Measurements from ENCODE around the gene SCAMP5. TPM values are rescaled to one million over a fixed set of nuclear protein-coding genes. Genes with fewer than 3 reads are reported as not detected.

Gene SCAMP5
- total RNA-seq, 1 donor from 2014 or later: 1.7 TPM

GRCh38 chr15:74976159-74976558 lies 19.2 kb upstream of the SCAMP5 start:
- no peak for DNase-seq (ENCODE audit: low spot score)

- no peak for DNase-seq (ENCODE audit: low spot score)
Observed at GRCh38 chr15:74977599-74977998, 17.8 kb upstream of the SCAMP5 start.

DNA sequence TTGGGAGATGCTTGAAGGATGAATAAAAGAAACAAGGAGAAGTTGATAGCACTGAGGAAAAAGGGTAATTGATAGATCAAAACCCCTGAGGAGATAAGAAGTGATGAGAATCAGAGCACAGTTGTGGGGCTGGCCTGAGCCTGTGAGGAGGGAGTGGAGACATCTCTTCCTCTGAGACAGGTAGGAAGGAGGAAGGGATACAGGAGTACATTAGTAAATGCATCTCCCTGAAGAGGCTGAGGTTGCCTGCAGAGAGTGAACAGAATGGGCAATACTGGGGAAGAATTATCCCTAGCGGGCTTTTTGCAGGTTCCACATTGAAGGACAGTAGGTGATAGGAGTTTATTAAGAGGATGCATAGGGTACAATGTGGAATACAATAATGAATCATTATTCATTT lies 17.3 kb upstream of the SCAMP5 start:
- no peak for DNase-seq (ENCODE audit: low spot score)

- DNase-seq (ENCODE audit: low spot score): no peak
Observed at GRCh38 chr15:74978503-74978902, 16.9 kb upstream of the SCAMP5 start.

DNA sequence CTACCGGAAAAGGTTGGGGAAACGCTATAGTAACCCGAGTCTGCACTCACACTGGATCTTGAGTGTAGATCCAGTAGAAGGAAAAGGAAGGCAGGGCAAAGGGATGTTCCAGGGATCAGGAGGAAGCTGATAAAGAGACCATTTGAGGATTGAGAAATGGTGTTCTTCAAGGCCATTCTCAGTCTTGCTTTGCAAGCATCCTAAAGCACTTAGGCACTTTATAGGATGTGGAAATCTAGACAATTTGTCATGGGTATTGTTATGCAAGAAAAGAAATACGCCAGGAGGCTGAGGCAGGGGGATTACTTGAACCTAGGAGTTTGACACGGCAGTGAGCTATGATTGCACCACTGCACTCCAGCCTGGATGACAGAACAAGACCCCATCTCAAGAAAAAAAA lies 13.2 kb upstream of the SCAMP5 start:
- no peak for DNase-seq (ENCODE audit: low spot score)

DNA sequence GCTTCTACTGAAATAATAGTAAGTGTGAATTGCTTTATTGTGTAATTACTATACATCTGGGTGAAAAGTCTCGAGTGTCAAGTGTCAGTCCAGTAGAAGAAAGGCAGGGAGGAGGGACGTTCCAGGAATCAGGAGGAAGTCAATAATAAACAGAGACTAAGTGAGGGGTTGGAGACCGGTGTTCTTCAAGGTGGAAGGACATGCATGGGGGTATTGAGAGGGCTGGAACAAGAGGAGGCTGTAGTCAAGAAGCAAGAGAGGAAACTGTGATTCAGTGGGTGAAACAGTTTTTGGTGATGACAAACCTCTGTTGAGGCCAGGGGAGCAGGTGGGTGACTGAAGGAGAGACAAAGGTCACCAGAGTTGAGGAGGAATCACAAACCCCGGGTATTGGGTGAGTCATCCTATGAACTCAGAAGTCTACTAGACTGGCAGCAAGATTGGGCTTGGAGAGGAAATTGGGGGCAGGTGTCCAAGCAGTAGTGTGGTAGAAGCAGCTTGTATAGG lies 11.6 kb upstream of the SCAMP5 start:
- no peak for DNase-seq (ENCODE audit: low spot score)

GRCh38 chr15:74988007-74988800 lies 7.2 kb upstream of the SCAMP5 start:
- no peak for DNase-seq (ENCODE audit: low spot score)

- DNase-seq (ENCODE audit: low spot score): no peak
Observed at GRCh38 chr15:74989527-74989926, 5.8 kb upstream of the SCAMP5 start.

DNA sequence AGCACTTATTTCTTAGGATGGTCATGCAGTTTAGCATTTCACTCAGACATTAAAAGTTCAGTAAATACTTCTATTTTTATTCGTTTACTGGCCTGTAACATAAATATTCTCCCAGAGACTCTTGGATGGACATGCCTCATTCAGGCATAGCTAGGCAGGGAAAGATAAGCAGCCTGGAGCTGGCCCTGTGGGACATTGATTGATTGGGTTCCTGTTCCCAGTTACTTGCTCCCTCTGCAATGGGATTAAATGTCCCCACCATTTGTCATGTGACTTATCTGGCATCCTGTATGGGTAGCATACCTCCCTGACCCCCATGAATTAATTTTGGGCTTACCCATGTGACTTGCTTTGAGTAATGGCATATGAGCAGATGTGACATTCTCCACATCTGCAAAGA lies 2.7 kb upstream of the SCAMP5 start:
- DNase-seq (ENCODE audit: low spot score): no peak

- DNase-seq (ENCODE audit: low spot score): no peak
Observed at GRCh38 chr15:74994236-74994635, 1.1 kb upstream of the SCAMP5 start.

DNA sequence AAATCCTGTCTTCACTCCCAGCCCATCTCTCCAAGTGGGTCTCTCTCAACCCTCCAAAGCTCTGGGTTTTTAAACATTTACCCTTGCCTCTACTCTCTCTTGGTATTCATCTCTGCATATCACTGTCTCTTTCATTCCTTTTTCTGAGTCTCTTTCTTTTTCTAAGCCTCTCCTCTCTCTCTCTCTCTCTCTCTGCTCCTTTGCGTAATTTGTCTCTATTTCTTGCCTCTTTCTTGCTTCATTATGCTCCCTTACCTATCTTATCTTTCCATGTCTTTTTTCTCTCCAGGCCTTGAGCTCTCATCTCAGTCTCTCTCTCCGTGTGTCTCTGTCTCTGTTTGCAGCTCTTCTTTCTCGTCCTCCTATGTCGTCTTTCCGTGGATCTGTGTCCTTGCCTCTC lies 678 bp upstream of the SCAMP5 start:
- no peak for DNase-seq (ENCODE audit: low spot score)

- no peak for DNase-seq (ENCODE audit: low spot score)
Observed at GRCh38 chr15:74995779-74996765, 709 bp downstream of the SCAMP5 start.

GRCh38 chr15:74997141-74997540 lies 1.8 kb downstream of the SCAMP5 start:
- no peak for DNase-seq (ENCODE audit: low spot score)

DNA sequence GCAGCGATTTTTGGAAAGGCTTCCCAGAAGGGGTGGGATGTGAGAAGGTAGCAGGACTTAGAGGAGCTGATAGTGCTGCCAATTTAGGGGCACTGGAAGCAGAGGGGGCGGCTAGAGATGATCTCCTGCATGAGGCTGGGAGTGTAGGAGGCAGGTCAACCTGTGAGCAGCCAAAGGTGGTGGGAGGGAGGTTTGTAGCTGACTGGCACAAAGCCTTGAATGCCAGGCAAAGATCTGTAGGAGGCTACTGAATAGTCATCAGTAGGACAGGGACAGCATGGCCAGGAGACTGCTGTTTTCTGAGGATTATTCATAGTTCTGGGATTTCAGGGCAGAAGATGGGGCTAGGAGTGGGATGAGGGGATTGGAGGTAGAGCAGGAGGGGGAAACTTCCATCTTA lies 2.2 kb downstream of the SCAMP5 start:
- no peak for DNase-seq (ENCODE audit: low spot score)

GRCh38 chr15:75001310-75001709 lies 5.9 kb downstream of the SCAMP5 start:
- DNase-seq (ENCODE audit: low spot score): no peak

DNA sequence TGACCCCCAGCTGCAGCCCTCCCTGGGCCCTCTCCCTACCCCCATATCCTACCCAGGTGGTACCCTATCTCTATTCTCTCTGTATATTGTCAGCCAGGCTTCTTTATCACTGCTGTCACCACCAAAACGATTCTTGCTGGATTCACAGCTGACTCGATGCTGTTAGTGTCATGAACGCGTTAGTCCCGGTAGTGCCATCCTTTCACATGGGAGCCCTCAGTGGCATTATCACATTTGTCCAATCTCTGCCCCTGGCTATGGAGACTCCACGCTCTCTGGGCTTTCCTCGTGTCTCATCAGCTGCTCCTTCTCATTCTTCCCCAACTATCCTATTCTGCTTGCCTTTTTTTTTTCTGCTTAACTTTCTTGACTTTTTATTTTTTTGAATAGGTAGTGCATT lies 7.0 kb downstream of the SCAMP5 start:
- DNase-seq (ENCODE audit: low spot score): no peak

DNA sequence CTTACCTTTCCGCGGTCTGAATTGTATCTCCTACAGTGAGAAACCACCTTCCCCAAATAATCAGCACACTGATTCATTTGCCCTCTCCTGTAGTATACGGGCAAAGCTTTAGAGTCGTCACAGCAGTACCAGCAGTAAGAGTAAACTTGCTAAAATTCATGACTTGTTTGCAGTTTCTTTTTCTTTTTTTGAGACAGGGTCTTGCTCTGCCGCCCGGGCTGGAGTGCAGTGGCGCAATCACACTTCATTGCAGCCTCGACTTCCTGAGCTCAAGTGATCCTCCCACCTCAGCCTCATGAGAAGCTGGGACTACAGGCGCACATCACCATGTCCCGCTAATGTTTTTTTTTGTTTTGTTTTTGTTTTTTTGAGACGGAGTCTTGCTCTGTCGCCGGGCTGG lies 11.9 kb downstream of the SCAMP5 start:
- DNase-seq (ENCODE audit: low spot score): no peak

DNA sequence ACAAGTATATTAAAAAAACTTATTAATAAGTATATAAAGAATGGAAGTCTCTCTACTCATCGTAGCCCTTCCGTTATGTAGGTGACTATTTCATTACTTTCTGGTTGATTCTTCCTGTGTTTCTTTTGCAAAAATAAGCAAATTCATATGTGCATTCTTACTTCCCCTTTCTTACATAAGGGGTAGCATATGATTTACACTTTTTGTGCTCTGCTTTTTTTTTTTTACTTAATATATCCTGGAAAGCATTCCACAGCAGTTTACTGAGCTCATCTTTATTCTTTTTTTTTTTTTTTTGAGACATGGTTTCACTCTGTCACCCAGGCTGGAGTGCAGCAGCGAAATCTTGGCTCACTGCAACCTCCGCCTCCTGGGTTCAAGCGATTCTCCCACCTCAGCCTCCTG lies 12.9 kb downstream of the SCAMP5 start:
- DNase-seq (ENCODE audit: low spot score): no peak

DNA sequence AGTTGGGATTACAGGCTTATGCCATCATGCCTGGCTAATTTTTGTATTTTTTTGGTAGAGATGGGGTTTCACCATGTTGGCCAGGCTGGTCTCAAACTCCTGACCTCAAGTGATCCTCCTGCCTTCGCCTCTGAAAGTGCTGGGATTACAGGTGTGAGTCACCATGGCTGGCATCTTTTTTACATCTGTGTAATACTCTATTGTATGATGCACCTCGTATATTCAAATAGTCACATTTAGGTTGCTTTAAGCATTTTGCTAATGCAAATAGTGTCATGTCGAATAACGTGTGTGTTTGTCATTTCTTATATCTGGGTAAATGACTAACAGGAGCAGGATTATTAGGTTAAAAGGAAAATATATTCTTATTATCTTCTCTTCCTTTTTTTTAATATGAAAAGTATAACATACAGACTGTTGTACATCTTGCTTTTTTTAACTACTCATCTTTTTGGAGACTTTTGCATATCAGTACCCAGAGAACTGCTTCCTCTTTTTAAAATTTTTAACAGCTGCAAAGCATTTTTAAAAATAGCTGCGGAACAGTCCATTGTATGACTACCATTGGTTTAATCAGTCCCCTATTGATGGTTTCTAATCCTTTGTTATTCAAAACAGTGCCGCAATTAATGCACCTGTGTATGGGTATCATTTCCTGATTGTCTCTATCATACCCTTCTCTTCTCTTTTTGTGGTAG lies 13.4 kb downstream of the SCAMP5 start:
- DNase-seq (ENCODE audit: low spot score): no peak

DNA sequence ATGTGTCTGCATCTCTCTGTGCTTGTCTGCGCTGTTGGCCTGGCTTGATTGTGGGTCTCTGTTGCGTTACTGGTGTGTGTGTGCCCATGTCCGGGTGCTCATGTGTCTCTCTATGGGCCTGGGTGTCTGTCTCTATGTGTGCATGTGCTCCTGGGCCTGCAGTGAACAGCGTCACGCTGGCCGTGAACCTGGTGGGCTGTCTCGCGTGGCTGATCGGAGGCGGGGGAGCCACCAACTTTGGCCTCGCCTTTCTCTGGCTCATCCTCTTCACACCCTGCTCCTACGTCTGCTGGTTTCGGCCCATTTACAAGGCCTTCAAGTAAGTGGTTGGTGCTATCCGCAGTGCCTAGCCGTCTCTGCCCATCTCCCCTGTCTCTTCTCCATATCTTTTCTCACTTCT lies 21.1 kb downstream of the SCAMP5 start:
- no peak for DNase-seq (ENCODE audit: low spot score)

GRCh38 chr15:75019916-75020315 lies 24.6 kb downstream of the SCAMP5 start:
- no peak for DNase-seq (ENCODE audit: low spot score)

DNA sequence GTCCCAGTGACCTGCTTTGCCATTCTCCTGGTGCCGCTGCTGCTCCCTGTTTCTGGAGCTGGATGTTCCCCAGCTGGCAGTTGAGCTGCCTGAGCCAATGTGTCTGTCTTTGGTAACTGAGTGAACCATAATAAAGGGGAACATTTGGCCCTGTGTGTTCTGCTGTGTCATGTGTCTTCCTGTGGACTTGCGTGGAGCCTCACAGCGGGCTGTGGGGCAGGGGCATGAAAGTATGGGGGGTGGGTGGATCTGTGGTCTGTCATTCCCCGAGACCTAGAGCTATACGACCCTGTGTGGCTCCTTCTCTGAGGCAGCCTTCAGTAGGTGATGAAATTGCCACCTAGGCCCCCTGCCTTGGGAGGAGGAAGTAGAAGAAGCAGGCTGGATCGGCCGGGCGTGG lies 26.0 kb downstream of the SCAMP5 start:
- DNase-seq (ENCODE audit: low spot score): no peak

Measured in mesenteric fat pad (tissue), 1 donor.